ENCODE data around the gene PLP2.

DNA sequence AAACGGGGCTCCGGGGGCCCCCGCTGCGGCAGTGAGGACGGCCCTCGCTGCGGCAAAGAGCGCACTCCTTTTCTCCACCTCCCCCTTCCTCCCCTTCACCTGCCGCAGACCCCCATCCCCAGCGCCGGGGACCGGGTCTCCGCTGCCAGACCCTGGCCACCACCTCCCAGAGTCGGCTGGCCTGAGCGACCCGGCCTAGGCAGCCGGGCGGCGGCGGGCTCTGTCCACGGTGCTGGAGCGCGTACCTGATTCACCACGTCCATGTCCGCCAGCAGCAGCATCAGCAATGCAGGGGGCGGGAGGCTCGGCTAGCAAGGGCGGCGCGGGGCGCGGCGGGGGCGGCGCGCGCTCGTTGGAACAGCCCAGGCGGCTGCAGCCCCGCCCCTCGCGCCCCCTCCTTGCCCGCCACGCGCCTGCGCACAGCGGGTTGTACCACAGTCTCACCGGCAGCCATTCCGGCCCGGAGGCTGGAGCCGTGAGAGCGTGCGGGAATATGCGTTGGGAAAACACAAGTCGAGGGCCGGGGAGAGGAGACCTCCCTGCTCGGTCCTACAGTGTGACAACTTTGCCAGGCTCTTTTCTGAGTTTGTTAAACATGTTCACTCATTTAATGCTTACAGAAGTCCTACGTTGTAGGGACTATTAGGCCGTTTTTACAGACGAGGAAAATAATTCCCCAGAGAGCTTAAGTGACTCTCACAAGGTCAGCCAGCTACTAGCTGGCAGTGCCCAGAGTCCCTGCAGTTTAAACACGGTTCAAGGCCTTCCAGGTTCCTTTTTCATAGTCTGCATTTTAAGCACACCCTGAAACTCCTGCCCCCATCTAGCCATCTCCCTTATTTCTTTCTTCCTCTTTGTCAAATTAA lies 28.4 kb downstream of the PLP2 start, which contains the start of gene SYP:
- TF ChIP-seq, protein P1, sequence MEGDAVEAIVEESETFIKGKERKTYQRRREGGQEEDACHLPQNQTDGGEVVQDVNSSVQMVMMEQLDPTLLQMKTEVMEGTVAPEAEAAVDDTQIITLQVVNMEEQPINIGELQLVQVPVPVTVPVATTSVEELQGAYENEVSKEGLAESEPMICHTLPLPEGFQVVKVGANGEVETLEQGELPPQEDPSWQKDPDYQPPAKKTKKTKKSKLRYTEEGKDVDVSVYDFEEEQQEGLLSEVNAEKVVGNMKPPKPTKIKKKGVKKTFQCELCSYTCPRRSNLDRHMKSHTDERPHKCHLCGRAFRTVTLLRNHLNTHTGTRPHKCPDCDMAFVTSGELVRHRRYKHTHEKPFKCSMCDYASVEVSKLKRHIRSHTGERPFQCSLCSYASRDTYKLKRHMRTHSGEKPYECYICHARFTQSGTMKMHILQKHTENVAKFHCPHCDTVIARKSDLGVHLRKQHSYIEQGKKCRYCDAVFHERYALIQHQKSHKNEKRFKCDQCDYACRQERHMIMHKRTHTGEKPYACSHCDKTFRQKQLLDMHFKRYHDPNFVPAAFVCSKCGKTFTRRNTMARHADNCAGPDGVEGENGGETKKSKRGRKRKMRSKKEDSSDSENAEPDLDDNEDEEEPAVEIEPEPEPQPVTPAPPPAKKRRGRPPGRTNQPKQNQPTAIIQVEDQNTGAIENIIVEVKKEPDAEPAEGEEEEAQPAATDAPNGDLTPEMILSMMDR (IDR thresholded peaks at IDR 0.05), result no peak
- TF ChIP-seq, protein P2, sequence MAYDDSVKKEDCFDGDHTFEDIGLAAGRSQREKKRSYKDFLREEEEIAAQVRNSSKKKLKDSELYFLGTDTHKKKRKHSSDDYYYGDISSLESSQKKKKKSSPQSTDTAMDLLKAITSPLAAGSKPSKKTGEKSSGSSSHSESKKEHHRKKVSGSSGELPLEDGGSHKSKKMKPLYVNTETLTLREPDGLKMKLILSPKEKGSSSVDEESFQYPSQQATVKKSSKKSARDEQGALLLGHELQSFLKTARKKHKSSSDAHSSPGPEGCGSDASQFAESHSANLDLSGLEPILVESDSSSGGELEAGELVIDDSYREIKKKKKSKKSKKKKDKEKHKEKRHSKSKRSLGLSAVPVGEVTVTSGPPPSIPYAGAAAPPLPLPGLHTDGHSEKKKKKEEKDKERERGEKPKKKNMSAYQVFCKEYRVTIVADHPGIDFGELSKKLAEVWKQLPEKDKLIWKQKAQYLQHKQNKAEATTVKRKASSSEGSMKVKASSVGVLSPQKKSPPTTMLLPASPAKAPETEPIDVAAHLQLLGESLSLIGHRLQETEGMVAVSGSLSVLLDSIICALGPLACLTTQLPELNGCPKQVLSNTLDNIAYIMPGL (CRISPR knock-in tag; IDR thresholded peaks at IDR 0.05; ENCODE audit: borderline replicate concordance), result no peak
- TF ChIP-seq SMC3 (IDR thresholded peaks at IDR 0.05), result no peak
- no peak for TF ChIP-seq RFX5 (IDR thresholded peaks at IDR 0.05)
- peak; percentile 90 for TF ChIP-seq POLR2A (IDR thresholded peaks at IDR 0.05; ENCODE audit: low read length)
- TF ChIP-seq EP300 (IDR thresholded peaks at IDR 0.05), result no peak
- peak; percentile 33 to 77; a peak in 2 of 5 replicates for TF ChIP-seq JUN (IDR thresholded peaks at IDR 0.05)
- TF ChIP-seq, protein P3, sequence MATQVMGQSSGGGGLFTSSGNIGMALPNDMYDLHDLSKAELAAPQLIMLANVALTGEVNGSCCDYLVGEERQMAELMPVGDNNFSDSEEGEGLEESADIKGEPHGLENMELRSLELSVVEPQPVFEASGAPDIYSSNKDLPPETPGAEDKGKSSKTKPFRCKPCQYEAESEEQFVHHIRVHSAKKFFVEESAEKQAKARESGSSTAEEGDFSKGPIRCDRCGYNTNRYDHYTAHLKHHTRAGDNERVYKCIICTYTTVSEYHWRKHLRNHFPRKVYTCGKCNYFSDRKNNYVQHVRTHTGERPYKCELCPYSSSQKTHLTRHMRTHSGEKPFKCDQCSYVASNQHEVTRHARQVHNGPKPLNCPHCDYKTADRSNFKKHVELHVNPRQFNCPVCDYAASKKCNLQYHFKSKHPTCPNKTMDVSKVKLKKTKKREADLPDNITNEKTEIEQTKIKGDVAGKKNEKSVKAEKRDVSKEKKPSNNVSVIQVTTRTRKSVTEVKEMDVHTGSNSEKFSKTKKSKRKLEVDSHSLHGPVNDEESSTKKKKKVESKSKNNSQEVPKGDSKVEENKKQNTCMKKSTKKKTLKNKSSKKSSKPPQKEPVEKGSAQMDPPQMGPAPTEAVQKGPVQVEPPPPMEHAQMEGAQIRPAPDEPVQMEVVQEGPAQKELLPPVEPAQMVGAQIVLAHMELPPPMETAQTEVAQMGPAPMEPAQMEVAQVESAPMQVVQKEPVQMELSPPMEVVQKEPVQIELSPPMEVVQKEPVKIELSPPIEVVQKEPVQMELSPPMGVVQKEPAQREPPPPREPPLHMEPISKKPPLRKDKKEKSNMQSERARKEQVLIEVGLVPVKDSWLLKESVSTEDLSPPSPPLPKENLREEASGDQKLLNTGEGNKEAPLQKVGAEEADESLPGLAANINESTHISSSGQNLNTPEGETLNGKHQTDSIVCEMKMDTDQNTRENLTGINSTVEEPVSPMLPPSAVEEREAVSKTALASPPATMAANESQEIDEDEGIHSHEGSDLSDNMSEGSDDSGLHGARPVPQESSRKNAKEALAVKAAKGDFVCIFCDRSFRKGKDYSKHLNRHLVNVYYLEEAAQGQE (IDR thresholded peaks at IDR 0.05), result peak; percentile 94
- TF ChIP-seq, protein P4, sequence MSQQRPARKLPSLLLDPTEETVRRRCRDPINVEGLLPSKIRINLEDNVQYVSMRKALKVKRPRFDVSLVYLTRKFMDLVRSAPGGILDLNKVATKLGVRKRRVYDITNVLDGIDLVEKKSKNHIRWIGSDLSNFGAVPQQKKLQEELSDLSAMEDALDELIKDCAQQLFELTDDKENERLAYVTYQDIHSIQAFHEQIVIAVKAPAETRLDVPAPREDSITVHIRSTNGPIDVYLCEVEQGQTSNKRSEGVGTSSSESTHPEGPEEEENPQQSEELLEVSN (IDR thresholded peaks at IDR 0.05; ENCODE audit: borderline replicate concordance, low read depth), result peak; percentile 86
- TF ChIP-seq, protein P5, sequence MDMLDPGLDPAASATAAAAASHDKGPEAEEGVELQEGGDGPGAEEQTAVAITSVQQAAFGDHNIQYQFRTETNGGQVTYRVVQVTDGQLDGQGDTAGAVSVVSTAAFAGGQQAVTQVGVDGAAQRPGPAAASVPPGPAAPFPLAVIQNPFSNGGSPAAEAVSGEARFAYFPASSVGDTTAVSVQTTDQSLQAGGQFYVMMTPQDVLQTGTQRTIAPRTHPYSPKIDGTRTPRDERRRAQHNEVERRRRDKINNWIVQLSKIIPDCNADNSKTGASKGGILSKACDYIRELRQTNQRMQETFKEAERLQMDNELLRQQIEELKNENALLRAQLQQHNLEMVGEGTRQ (IDR thresholded peaks at IDR 0.05), result no peak
- no peak for TF ChIP-seq ZFP36 (IDR thresholded peaks at IDR 0.05; ENCODE audit: borderline replicate concordance, partially characterized antibody)
